ENCODE data around the gene FOXRED2. TPM values are rescaled to one million over a fixed set of nuclear protein-coding genes. Genes with fewer than 3 reads are reported as not detected.

Gene FOXRED2
- total RNA-seq, 1 experiment from 2014 or later, result 8.5 TPM

DNA sequence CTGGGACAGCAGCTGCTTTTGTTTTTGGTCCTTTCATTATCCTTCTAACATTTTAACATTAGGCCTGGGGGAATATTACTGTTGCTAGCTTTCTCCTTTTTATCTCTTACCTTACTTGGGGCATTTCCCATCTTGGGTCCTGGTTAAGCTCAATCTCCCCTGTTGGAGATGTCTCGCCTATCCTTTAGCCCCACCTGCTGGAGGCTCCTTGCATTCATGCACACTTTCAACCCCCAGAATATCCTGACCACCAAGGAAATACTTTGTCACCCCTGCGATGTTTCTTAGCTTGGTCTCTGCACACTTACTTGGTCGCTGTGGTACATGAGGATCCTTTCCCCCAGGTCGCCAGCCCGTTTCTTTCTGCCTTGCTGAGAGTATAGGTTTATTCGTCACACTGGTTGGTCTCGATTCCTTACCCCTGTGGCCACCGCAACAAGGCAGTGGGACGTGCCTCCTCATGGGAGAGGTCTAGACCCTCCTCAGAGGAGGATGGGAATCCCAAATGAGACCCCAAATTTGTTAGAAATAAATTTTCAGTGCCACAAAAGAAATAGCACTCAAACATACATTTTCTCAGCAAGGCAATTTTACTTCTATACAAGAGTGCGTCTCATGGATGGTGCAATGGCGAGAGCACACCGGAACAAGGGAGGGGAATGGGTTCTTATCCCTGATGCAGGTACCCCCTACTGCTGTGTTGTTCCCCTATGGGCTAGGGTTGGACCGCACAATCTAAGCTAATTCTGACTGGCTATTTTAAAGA is 20.0 kb downstream of the FOXRED2 start:
- Histone ChIP-seq H3K27me3 (no peaks in the 10 kb centered on the region), H3K36me3 (peaks cover 31% of the 10 kb centered on the region), H3K4me3 (no peak overlapping the region), H3K9me3 (no peaks in the 10 kb centered on the region; the same call in 1 of the 2 replicates)
- no peak for DNase-seq

DNA sequence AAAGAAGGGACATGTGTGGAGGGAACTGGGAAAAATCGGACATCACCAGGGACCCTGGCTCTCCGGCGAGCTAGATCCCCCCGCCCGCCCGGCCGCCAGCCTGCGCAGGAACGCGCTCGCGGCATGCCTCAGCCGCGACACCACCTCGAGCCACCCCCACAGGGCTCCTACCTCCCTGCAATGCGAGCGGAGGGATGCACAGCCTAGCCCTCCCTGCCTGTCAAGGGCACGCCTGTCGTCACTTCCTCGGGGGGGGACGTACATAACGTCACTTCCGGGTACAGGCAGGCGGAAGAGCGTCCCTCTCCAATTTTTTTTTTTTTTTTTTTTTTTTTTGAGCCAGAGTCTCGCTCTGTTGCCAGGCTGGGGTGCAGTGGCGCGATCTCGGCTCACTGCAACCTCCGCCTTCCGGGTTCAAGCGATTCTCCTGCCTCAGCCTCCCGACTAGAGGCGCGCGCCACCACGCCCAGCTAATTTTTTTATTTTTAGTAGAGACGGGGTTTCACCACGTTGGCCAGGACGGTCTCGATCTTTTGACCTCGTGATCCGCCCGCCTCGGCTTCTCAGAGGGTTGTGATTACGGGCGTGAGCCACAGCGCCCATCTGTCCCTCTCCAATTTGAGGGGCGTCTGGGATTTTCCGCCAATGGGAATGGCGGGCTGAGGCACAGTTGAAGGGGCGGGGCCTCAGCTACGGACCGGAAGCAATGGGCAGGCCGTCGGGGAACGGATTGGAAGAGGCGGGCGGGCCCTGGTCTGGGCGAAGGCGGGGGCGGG is 25.3 kb downstream of the FOXRED2 start, which contains the start of gene TXN2:
TSS of gene TXN2 (minus strand) at position 248 of the 776 bp plus-strand sequence. CDS start 803 bp downstream, outside the sequence.
- DNase-seq, result peak; percentile 96
- Histone ChIP-seq H3K27me3 (no peaks in the 10 kb centered on the region), H3K4me3 (peak within 1 kb of the TSS; percentile 85), H3K9me3 (no peaks in the 10 kb centered on the region), H3K36me3 (peaks cover 36% of the 10 kb centered on the region)

DNA sequence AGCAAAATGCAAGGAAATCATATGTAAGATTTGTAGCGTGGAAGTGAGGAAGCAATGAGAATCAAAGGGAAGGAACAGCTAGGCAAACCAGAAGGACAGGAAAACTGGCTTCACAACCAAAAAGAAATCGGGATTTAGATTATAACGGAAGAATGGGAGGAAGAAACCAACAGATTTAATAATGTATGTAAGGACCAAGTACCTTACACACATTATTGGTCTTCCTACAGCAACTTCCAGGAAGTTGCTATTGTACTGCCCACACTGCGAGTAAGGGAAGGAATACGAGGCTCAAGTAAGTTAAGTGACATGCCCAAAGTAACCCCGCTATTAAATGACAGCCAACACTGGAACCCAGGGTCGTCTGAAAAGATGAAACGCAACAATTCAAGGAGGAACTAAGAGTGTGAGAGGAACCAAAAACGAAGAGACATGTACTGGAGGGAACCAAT is 25.9 kb downstream of the FOXRED2 start:
- H3K27me3 ChIP-seq, result no peaks in the 10 kb centered on the region
- H3K36me3 ChIP-seq, result peaks cover 34% of the 10 kb centered on the region
- DNase-seq, result no peak
- no peaks in the 10 kb centered on the region for H3K9me3 ChIP-seq
- peak overlapping the region; percentile 85 for H3K4me3 ChIP-seq

DNA sequence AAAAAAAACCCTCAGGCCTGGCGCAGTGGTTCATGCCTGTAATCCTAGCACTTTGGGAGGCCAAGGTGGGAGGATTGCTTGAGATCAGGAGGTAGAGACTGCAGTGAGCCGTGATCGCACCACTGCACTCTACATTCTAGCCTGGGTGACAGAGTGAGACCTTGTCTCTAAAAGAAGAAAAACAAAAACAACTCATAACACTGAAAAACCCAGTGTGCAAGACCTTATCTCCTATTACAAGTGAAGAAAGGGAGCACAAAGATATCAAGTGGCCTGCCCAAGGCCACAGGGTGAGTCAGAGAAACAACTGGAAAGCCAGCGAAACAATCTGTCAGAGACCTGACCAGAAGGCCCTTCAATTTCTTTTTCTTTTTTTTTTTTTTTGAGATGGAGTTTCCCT is 27.9 kb downstream of the FOXRED2 start:
- Histone ChIP-seq H3K9me3 (no peaks in the 10 kb centered on the region), H3K27me3 (no peaks in the 10 kb centered on the region), H3K4me3 (no peak overlapping the region), H3K36me3 (peaks cover 47% of the 10 kb centered on the region)
- no peak for DNase-seq

DNA sequence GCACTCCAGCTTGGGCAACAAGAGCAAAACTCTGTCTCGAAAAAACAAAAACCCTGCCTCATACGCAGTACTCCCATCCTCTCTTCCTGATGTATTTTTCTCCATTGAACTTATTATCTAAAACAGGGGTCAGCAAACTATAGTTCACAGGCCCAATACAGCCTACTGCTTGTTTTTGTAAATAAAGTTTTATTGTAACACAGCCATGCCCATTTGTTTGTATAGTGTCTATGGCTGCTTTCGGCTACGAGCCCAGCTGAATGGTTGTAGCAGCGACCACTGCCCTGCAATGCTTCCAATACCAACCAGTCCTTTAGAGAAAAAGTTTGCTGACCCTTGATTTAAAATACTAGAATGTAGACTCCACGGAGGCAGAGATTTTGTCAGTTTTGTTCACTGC is 31.5 kb downstream of the FOXRED2 start:
- no peak for DNase-seq
- peaks cover 52% of the 10 kb centered on the region for H3K36me3 ChIP-seq

DNA sequence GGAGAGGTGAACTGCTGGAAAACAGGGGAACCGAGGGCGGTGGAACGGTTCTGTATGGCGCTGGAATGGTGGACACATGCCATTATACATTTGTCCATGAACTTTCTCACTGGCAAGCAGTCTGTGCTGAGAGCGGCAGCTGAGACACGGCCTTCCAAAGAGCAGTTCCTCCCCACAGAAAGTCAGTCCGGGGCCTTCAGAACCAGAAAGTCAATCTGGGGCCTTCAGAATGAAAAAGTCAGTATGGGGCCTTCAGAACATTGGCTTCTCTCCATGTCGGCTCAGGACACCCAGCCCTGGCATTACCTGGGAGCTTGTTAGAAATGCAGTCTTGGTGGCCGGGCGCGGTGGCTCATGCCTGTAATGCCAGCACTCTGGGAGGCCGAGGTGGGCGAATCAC is 34.2 kb downstream of the FOXRED2 start:
- H3K36me3 ChIP-seq, result peaks cover 48% of the 10 kb centered on the region
- no peaks in the 10 kb centered on the region for H3K9me3 ChIP-seq
- no peak overlapping the region for H3K4me3 ChIP-seq
- DNase-seq, result no peak
- no peaks in the 10 kb centered on the region for H3K27me3 ChIP-seq

More for the DNA sequence above, 31.5 kb downstream of the FOXRED2 start:
- H3K4me3 ChIP-seq, result no peak overlapping the region
- H3K9me3 ChIP-seq, result no peaks in the 10 kb centered on the region
- H3K27me3 ChIP-seq, result no peaks in the 10 kb centered on the region

DNA sequence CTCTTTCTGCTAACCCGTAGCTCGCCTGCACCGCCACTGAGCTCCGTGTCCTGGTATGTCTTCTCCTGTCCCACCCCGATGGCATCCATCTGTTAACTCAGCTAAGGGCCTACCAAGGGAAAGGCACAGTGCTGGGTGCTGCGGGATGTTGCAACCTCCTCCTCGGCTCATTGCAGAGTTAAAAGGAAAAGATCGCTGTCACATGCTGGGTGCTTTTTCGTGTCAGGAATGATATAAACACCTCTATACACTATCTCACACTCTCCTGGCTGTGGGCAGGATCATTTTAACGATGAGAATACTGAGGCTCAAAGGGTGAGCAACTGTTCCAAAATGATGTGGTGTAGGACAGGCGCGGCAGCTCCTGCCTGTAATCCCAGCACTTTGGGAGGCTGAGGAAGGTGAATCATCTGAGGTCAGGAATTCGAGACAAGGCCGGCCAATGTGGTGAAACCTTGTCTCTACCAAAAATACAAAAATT is 35.5 kb downstream of the FOXRED2 start:
- Histone ChIP-seq H3K4me3 (no peak overlapping the region), H3K36me3 (peaks cover 49% of the 10 kb centered on the region), H3K27me3 (no peaks in the 10 kb centered on the region), H3K9me3 (no peaks in the 10 kb centered on the region)
- DNase-seq, result peak; percentile 33

DNA sequence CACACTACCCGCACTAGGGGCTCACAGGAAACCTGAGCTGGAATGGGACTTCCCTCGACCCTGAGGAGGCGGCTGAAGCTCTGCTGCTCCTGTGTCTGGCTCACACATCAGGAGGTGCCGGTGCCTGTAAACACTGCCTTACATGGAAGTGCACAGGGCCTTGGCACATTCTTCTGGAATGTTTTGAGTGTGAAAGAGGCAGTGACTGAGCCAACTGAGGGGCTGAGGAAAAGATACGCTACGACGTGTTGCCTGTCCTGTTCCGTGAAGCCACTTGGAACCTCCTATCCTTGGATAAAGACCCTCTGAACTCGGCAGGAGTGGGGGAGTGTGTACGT is 35.9 kb downstream of the FOXRED2 start:
- Histone ChIP-seq H3K27me3 (no peaks in the 10 kb centered on the region), H3K36me3 (peaks cover 48% of the 10 kb centered on the region), H3K4me3 (no peak overlapping the region), H3K9me3 (no peaks in the 10 kb centered on the region)
- DNase-seq, result no peak

DNA sequence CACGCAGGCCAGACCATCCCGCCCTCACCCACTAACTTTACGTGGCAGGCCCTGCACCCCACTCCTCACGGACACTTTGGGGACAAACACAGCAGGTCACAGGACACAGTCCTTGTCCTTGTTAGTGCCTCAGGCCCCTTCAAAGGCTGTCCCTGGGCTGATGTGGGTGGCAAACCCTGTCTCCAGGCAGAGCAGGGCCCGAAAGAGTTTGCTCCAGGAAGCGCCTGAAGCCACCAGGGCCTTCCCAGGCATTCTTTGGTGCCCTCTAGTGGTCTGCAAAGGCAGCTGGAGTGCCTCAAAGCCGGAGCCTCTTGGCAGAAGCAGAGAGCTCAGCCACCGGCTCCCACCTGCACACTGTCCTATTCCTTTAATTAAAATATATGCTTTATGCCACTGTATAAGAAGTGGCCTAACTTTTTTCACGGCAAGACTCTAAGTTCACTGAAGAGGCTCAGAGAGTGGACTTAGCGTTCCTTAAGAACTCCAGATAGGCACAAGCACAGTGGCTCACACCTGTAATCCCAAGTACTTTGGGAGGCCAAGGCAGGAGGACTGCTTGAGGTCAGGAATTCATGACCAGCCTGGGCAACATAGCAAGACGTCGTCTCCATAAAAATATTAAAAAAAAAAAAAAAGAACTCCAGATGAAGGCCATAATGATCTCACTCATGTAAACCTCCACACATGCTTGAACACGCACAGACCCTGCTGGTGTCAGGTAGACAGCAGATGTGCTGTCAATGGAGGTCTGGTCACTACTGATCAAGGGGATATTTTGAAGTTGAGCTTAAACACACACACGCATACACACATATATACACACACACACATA is 36.5 kb downstream of the FOXRED2 start:
- no peaks in the 10 kb centered on the region for H3K27me3 ChIP-seq
- H3K9me3 ChIP-seq, result no peaks in the 10 kb centered on the region
- peak; percentile 73 for DNase-seq

DNA sequence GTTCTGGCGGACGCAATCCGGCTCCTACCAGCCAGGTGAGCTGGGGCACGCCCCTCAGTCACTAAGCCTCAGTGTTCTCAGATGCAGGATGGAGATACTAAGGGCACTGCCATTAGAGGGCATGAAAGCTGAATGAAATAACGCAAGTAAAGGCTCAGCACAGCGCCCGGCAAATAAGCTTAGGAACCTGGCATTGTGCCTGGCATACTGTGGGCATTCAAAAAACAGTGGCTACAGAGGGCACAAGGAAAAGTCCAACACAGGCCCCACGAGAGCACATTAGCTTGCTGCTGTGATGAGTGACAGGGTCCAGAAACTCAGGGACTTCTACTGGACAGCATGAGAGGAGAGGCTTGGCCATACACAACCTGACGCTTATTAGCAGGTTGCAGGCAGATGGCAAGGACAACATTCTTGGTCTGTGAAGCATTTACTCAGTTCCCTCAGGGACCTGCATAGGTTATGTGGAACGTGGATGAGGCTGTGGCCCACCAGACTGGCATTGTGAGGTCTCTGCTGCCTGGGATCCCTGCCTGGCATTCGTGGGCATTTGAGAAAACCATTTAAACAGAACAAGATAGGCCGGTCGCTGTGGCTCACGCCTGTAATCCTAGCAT is 37.6 kb downstream of the FOXRED2 start:
- no peaks in the 10 kb centered on the region for H3K9me3 ChIP-seq
- peaks cover 38% of the 10 kb centered on the region for H3K36me3 ChIP-seq
- no peak overlapping the region for H3K4me3 ChIP-seq
- H3K27me3 ChIP-seq, result no peaks in the 10 kb centered on the region
- DNase-seq, result peak; percentile 41

More for the DNA sequence above, 36.5 kb downstream of the FOXRED2 start:
- no peak overlapping the region for H3K4me3 ChIP-seq
- H3K36me3 ChIP-seq, result peaks cover 45% of the 10 kb centered on the region

DNA sequence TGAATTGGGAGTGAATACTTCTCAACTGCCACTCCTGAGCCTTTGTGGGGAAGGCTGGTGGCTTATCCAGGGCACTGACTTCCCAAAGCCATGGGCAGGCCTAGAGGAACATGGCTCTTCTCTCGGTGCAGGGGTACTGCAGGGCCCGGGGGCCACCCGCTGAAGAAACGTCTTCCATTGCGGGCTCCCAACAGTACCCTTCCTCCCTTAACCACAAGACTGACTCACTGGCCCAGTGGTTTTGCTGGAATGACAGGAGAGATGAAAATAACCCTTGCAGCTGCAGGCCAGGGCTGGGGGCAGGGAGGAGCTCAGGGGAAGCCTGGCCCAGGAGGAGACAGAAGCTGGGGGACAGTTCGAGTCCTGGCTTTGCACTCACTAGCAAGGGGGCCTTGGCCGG is 38.9 kb downstream of the FOXRED2 start:
- Histone ChIP-seq H3K4me3 (no peak overlapping the region), H3K27me3 (no peaks in the 10 kb centered on the region), H3K36me3 (peaks cover 38% of the 10 kb centered on the region), H3K9me3 (no peaks in the 10 kb centered on the region)
- peak; percentile 92 for DNase-seq

DNA sequence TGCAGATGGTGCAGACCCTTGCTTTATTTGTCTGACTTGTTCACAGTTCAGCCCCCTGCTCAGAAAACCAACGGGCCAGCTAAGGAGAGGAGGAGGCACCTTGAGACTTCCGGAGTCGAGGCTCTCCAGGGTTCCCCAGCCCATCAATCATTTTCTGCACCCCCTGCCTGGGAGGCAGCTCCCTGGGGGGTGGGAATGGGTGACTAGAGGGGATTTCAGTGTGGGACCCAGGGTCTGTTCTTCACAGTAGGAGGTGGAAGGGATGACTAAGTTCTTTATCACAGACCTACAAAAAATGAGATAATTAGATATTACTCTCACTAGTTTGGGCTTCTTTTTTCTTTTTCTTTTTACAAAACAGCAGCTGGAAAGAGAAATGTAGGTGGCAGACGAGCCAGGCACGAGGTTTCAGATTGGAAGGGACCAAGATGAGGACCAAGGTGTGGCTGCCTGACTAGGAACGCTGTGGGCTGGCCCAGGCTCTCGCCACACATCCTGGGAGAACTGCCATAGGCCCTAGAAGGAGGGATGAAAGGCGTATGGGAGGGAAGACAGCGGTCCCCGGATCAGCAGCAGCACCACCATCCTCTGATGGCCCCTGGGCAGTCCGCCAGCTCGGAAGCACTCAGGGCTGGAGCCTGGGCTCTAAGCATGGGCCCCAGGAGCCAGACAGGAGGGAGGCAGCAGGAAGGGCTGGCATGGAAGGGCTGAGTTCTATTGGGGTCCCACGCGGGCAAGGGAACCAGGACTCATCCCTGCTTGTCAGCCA is 39.6 kb downstream of the FOXRED2 start:
- H3K9me3 ChIP-seq, result no peaks in the 10 kb centered on the region
- peaks cover 38% of the 10 kb centered on the region for H3K36me3 ChIP-seq
- H3K4me3 ChIP-seq, result no peak overlapping the region
- H3K27me3 ChIP-seq, result no peaks in the 10 kb centered on the region
- DNase-seq, result peak; percentile 85

DNA sequence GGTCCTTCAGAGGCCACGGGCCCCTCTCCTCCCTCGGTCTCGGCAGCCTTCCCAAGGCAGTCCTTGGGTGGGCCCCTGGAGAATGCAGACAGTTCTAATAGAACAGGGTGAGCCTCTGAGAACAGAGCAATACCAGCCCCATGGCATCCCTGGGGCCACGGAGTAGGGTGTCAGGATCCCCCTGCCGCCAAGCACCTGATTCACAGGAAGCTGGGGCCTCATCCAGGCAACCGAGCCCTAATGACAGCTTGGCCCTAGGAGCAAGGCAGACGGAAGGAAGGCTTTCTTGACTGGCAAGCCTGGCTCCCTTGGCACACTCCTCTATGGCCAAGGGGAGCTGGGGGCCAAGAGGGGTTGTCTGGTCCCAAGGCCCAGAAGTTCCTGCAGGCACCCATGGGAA is 40.6 kb downstream of the FOXRED2 start:
- Histone ChIP-seq H3K27me3 (no peaks in the 10 kb centered on the region), H3K36me3 (peaks cover 37% of the 10 kb centered on the region), H3K4me3 (no peak overlapping the region), H3K9me3 (no peaks in the 10 kb centered on the region)
- DNase-seq, result peak; percentile 26

DNA sequence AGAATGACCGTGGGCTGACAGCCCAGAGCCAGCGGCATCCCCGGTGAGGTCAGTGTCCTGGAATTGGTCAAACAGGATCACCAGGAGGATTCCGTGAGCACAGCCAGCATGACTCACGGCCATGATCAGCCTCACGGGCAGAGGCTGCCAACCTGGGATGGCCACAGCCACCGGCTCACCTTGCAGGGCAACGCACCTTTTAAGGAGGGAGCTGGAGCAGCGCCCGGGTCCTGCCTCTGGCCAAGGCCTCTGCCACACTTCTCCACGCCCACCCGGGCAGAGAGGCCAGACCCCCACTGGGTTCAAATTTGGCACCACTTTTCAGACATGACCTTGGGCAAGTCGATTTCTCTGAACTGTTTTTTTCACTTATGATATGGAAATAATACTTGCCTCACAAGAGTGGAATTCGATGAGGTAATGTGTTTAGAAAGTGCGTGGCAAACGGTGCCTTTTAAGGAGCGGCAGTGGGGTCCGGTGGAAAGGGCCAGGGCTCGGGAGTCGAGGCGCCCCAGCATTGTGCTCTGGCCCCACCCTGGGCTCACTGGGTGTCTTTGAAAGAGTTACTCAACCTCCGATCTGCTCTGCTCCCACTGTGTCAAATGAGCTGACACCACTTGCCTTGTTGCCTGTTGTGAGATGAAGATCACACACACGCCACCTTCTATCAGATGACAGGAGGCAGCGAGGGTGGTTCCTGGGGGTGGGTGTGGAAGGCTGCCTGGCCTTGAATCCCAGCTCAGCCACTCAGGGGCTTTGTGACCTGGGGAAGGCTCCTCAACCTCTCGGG is 41.4 kb downstream of the FOXRED2 start:
- H3K9me3 ChIP-seq, result no peaks in the 10 kb centered on the region
- H3K27me3 ChIP-seq, result no peaks in the 10 kb centered on the region
- DNase-seq, result peak; percentile 97
- no peak overlapping the region for H3K4me3 ChIP-seq
- H3K36me3 ChIP-seq, result peaks cover 31% of the 10 kb centered on the region

DNA sequence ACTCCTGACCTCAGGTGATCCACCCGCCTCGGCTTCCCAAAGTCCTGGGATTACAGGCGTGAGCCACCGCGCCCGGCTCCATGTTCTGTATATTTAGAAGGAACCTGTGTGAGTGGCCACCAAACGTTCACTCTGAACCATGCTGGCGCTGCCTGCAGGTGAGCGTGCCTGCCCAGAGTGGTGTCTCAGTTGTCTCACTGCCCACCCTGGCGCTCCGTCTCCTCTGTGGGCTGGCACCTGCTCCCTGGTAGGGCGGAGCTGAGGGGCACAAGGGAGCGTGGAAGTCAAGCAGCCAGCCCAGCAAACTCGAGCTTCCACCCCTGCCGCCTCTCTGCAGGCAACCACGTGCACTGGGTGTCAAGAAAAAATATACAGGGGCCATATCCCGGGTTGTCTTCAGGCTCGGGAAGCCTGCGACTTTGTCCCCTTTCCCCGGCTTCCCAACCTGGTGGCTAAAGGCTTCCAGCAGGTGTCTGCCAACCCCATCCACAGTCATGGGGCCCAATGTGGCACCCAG is 42.1 kb downstream of the FOXRED2 start:
- H3K27me3 ChIP-seq, result no peaks in the 10 kb centered on the region
- H3K9me3 ChIP-seq, result no peaks in the 10 kb centered on the region
- H3K36me3 ChIP-seq, result peaks cover 28% of the 10 kb centered on the region
- H3K4me3 ChIP-seq, result no peak overlapping the region
- DNase-seq, result no peak
